ENCODE measurements around the gene PZP. TPM values are rescaled to one million over a fixed set of nuclear protein-coding genes. Genes with fewer than 3 reads are reported as not detected.
"Not testable (repeated sequence)": the region's sequence is repeated elsewhere in the genome, so short reads cannot be mapped to it uniquely, and the experiment has no call there.

Gene PZP
- total RNA-seq, 1 donor, result not detected

DNA sequence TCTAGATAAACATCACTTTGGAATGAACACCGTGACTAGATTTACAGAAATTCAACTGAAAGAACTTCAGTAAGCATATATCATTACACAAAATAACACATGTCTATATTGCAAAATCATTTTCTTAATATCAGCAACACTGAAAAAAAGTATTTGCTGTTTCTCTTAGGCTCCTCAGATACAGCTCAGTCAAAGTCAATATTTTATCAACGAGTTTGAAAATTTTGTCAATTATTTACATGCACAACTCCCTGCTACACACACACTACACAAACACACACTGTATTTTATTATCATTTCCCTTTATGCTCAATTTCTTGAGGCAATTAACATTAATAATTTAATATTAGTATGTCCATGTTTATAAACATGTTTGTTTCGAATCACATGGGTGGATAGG is 3.8 kb downstream of the PZP start:
- no peak for DNase-seq (ENCODE audit: low read depth)
- no peak overlapping the region for H3K4me3 ChIP-seq (ENCODE audit: low read depth, low read length)
- TF ChIP-seq, protein P1, sequence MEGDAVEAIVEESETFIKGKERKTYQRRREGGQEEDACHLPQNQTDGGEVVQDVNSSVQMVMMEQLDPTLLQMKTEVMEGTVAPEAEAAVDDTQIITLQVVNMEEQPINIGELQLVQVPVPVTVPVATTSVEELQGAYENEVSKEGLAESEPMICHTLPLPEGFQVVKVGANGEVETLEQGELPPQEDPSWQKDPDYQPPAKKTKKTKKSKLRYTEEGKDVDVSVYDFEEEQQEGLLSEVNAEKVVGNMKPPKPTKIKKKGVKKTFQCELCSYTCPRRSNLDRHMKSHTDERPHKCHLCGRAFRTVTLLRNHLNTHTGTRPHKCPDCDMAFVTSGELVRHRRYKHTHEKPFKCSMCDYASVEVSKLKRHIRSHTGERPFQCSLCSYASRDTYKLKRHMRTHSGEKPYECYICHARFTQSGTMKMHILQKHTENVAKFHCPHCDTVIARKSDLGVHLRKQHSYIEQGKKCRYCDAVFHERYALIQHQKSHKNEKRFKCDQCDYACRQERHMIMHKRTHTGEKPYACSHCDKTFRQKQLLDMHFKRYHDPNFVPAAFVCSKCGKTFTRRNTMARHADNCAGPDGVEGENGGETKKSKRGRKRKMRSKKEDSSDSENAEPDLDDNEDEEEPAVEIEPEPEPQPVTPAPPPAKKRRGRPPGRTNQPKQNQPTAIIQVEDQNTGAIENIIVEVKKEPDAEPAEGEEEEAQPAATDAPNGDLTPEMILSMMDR (IDR thresholded peaks at IDR 0.05; ENCODE audit: insufficient read depth, low read depth, low read length), result no peak

- TF ChIP-seq, protein P1 (IDR thresholded peaks at IDR 0.05; ENCODE audit: insufficient read depth, low read depth, low read length), result no peak
- H3K4me3 ChIP-seq (ENCODE audit: low read depth, low read length), result no peak overlapping the region
- DNase-seq (ENCODE audit: low read depth), result no peak
Measured at GRCh38 chr12:9198012-9198411, 10.2 kb downstream of the PZP start.

GRCh38 chr12:9184276-9184675 is 23.9 kb downstream of the PZP start:
- no peak overlapping the region for H3K4me3 ChIP-seq (ENCODE audit: low read depth, low read length)
- no peak for DNase-seq (ENCODE audit: low read depth)
- TF ChIP-seq, protein P1 (IDR thresholded peaks at IDR 0.05; ENCODE audit: insufficient read depth, low read depth, low read length), result no peak

- TF ChIP-seq, protein P1 (IDR thresholded peaks at IDR 0.05; ENCODE audit: insufficient read depth, low read depth, low read length), result no peak
- no peak for DNase-seq (ENCODE audit: low read depth)
- H3K4me3 ChIP-seq (ENCODE audit: low read depth, low read length), result no peak overlapping the region
Measured at GRCh38 chr12:9180810-9181209, 27.4 kb downstream of the PZP start.

DNA sequence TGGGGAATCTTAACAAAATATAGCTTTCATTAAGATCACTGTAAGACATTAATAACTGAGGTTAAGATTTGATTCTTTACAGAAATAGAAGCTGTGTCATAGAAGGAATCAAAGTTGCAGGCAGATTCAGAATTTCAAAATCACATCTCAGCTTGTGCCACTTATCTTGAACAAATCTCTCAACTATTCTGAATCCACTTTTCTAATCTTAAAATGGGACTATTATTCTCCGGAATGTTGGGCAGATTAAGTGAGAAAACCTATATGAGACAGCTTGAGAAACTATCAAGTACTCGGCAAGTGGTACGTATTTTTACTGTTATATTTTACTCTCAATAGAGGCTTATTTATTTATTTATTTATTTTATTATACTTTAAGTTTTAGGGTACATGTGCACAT is 28.4 kb downstream of the PZP start:
- no peak overlapping the region for H3K4me3 ChIP-seq (ENCODE audit: low read depth, low read length)
- DNase-seq (ENCODE audit: low read depth), result no peak
- TF ChIP-seq, protein P1 (IDR thresholded peaks at IDR 0.05; ENCODE audit: insufficient read depth, low read depth, low read length), result no peak

GRCh38 chr12:9169979-9170634 is 38.1 kb downstream of the PZP start:
- DNase-seq (ENCODE audit: low read depth), result no peak
- TF ChIP-seq, protein P1 (IDR thresholded peaks at IDR 0.05; ENCODE audit: insufficient read depth, low read depth, low read length), result no peak

GRCh38 chr12:9167345-9167744 is 40.9 kb downstream of the PZP start:
- H3K4me3 ChIP-seq (ENCODE audit: low read depth, low read length); DNase-seq (ENCODE audit: low read depth): not testable (repeated sequence)

More at GRCh38 chr12:9169979-9170634, 38.1 kb downstream of the PZP start:
- H3K4me3 ChIP-seq (ENCODE audit: low read depth, low read length), result no peak overlapping the region

Measured in fibroblast of villous mesenchyme (primary cell).